Karpas-422 (cell line): ENCODE results near the gene ZBTB11. TPM values are rescaled to one million over a fixed set of nuclear protein-coding genes. Genes with fewer than 3 reads are reported as not detected.
"Not testable (repeated sequence)": the region's sequence is repeated elsewhere in the genome, so short reads cannot be mapped to it uniquely, and the experiment has no call there.

Experiments
- DNase-seq: peaks from one replicate; pipeline ENCODE4 v3.0.0-alpha.2; 2015
- H2AFZ ChIP-seq: fragments of 200-600 bp; sonication (generic); 2 replicates; pipeline ENCODE4 v1.6.1; 2014; ENCODE audit warnings: antibody characterized with exemption, low read length, mixed read lengths
- H3K27ac ChIP-seq: fragments of 200-600 bp; sonication (generic); 2 replicates; pipeline ENCODE4 v1.5.1; 2014; ENCODE audit warnings: mild to moderate bottlenecking, low read length, moderate library complexity
- H3K27me3 ChIP-seq: fragments of 200-600 bp; sonication (generic); 2 replicates; pipeline ENCODE4 v1.6.1; 2014; ENCODE audit warnings: low read length, mixed read lengths
- H3K36me3 ChIP-seq: fragments of 200-600 bp; sonication (generic); 2 replicates; pipeline ENCODE4 v1.6.1; 2014; ENCODE audit warnings: low read length, mixed read lengths; ENCODE audit not compliant: insufficient read depth
- H3K4me1 ChIP-seq: fragments of 200-600 bp; sonication (generic); 2 replicates; pipeline ENCODE4 v1.6.1; 2014; ENCODE audit warnings: mild to moderate bottlenecking, low read length, mixed read lengths
- H3K4me2 ChIP-seq: fragments of 200-600 bp; sonication (generic); 2 replicates; pipeline ENCODE4 v1.6.1; 2014; ENCODE audit warnings: low read length, low read depth, mild to moderate bottlenecking; ENCODE audit not compliant: poor library complexity, severe bottlenecking
- H3K4me3 ChIP-seq: fragments of 200-600 bp; sonication (generic); 2 replicates; pipeline ENCODE4 v1.5.1; 2014; ENCODE audit warnings: mild to moderate bottlenecking, antibody characterized with exemption, low read length, mixed read lengths
- H3K79me2 ChIP-seq: fragments of 200-600 bp; sonication (generic); 2 replicates; pipeline ENCODE4 v1.6.1; 2014; ENCODE audit warnings: mild to moderate bottlenecking, low read length, mixed read lengths
- H3K9ac ChIP-seq: fragments of 200-600 bp; sonication (generic); 2 replicates; pipeline ENCODE4 v1.6.0; 2014; ENCODE audit warnings: low read length
- H3K9me2 ChIP-seq: fragments of 200-600 bp; sonication (generic), shearing (Covaris generic); replicated peaks from 2 replicates; pipeline ENCODE4 v1.6.0; 2014; ENCODE audit warnings: mild to moderate bottlenecking, low read length, moderate library complexity; ENCODE audit not compliant: insufficient read depth
- H3K9me3 ChIP-seq: fragments of 300-700, 200-600 bp; sonication (generic); 2 replicates; pipeline ENCODE4 v1.6.1; 2014; ENCODE audit warnings: low read length, mixed read lengths
- H4K20me1 ChIP-seq: fragments of 200-600 bp; sonication (generic); 2 replicates; pipeline ENCODE4 v1.6.1; 2014; ENCODE audit warnings: mild to moderate bottlenecking, antibody characterized with exemption, low read length, low read depth; ENCODE audit not compliant: insufficient read depth
- total RNA-seq: library from RNA; depleted of rRNA; stranded (reverse); fragments of >200 nt; shearing (Covaris generic); gene quantifications from 2 replicates; pipeline ENCODE4 v1.2.3, GENCODE V29; 2014; ENCODE audit warnings: low replicate concordance

The ZBTB11 gene
- total RNA-seq, 1 experiment from 2014 or later, result 28.9 TPM

DNA sequence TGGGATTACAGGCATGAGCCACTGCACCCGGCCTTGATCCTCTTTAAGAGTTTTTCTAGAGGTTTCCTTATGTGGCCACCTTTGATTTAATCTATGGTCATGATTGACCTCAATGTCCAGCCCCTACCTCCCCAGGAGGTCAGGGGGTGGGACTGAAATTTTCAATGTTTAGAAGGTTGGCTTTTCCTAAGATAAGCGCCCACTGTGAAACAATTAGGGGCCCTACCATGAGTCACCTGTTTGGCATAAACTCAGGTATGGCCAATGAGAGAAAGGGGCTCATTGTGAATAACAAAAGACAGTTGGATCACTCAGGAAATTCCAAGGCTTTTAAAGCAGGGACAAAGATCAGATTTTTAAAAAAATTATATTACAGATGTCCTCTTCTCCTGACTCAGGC lies 51.1 kb downstream of the ZBTB11 start:
- no peaks in the 10 kb centered on the region for H3K9me3 ChIP-seq

DNA sequence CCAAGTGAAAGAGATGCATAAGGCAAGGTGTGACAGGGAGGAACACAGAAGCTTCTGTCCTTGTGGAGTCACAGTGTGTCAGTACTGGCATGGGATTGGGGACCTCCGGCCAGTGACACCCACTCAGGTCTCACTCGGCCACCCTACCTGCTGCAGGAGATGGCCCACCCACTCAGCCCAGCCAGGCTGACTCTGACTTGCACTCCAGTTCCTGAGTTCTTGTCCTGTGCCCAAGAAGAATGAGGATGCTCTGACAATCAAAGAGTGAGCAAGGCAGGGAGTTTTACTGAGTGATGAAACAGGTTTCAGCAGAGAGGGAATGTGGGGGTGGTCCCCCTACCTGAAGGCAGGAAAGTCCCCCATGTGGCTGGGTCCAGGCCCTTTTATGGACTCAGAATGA lies 52.1 kb downstream of the ZBTB11 start:
- no peak for DNase-seq
- Histone ChIP-seq H4K20me1 (no peaks in the 10 kb centered on the region), H3K79me2 (no peaks in the 10 kb centered on the region), H3K9me2 (no peaks in the 10 kb centered on the region), H3K9ac (no peak overlapping the region), H3K4me3 (no peak overlapping the region), H3K4me1 (no peaks in the 10 kb centered on the region), H3K27ac (no peak overlapping the region), H3K27me3 (no peaks in the 10 kb centered on the region), H3K36me3 (no peaks in the 10 kb centered on the region), H3K9me3 (no peaks in the 10 kb centered on the region), H3K4me2 (no peak overlapping the region), H2AFZ (no peak overlapping the region)

More for the DNA sequence above, 51.1 kb downstream of the ZBTB11 start:
- Histone ChIP-seq H3K9me2 (no peaks in the 10 kb centered on the region), H3K27me3 (no peaks in the 10 kb centered on the region), H3K4me2 (no peak overlapping the region), H3K4me1 (no peaks in the 10 kb centered on the region), H2AFZ (no peak overlapping the region), H3K36me3 (no peaks in the 10 kb centered on the region), H3K27ac (no peak overlapping the region), H4K20me1 (no peaks in the 10 kb centered on the region), H3K9ac (no peak overlapping the region), H3K4me3 (no peak overlapping the region), H3K79me2 (no peaks in the 10 kb centered on the region)
- no peak for DNase-seq

DNA sequence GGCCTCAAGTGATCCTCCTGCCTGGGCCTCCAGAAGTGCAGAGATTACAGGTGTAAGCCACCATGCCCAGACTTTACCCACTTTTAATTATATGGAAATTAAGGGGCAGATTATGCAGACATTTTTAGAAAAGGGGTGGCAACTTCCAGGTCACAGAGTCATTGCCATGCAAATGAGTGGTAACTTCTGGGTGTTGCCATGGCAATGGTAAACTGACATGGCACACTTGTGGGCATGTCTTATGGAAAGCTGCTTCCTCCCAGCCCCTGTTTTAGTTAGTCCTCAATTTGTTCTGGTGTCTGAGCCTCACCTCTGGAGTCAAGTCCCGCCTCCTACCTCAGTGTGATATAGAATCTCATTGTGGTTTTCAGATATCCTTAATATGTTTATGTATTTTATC lies 53.3 kb downstream of the ZBTB11 start:
- no peak overlapping the region for H3K27ac ChIP-seq
- H3K4me3 ChIP-seq, result no peak overlapping the region
- DNase-seq, result peak; percentile 51
- no peak overlapping the region for H2AFZ ChIP-seq
- no peaks in the 10 kb centered on the region for H3K4me1 ChIP-seq
- H3K9me3 ChIP-seq, result no peaks in the 10 kb centered on the region
- no peaks in the 10 kb centered on the region for H3K9me2 ChIP-seq
- no peaks in the 10 kb centered on the region for H3K27me3 ChIP-seq
- H3K36me3 ChIP-seq, result no peaks in the 10 kb centered on the region
- H3K4me2 ChIP-seq, result no peak overlapping the region
- H4K20me1 ChIP-seq, result no peaks in the 10 kb centered on the region
- no peaks in the 10 kb centered on the region for H3K79me2 ChIP-seq
- H3K9ac ChIP-seq, result no peak overlapping the region

DNA sequence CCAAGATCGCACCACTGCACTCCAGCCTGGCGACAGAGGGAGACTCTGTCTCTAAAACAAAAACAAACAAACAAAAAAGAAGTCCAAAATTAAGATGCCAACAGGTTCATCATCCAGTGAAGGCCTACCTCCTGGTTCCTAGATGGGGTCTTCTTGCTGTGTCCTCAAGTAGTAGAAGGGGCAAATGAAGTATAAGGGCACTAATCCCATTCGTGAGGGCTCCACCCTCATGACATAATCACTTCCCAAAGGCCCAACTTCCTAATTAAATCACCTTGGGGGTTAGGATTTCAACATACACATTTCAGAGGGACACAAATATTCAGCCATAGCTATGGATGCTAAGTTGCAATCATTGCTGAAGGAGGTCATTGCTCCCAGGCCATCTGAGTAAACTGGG lies 57.2 kb downstream of the ZBTB11 start:
- H4K20me1 ChIP-seq, result no peaks in the 10 kb centered on the region
- DNase-seq, result no peak
- no peaks in the 10 kb centered on the region for H3K9me2 ChIP-seq
- no peak overlapping the region for H3K27ac ChIP-seq
- no peaks in the 10 kb centered on the region for H3K36me3 ChIP-seq
- H3K9ac ChIP-seq, result no peak overlapping the region
- H3K9me3 ChIP-seq, result no peaks in the 10 kb centered on the region
- no peak overlapping the region for H3K4me3 ChIP-seq
- H2AFZ ChIP-seq, result no peak overlapping the region
- no peaks in the 10 kb centered on the region for H3K79me2 ChIP-seq
- no peak overlapping the region for H3K4me2 ChIP-seq
- H3K27me3 ChIP-seq, result no peaks in the 10 kb centered on the region
- no peaks in the 10 kb centered on the region for H3K4me1 ChIP-seq

DNA sequence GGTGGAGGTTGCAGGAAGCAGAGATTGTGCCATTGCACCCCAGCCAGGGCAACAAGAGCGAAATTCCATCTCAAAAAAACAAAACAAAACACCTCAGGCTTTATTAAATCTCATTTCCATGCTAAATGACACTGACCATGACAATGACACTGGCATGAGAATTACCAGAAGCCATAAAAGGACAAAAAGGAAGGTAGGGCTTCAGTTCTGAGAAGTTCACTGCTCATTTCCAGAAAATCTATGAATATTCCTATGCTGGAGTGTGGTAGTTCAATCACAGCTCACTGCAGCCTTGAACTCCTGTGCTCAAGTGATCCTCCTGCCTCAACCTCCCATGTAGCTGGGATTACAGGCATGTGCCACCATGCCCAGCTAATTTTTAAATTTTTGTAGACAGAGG lies 58.2 kb downstream of the ZBTB11 start:
- Histone ChIP-seq H3K4me1 (no peaks in the 10 kb centered on the region), H3K9ac (no peak overlapping the region), H3K27me3 (no peaks in the 10 kb centered on the region), H3K4me2 (no peak overlapping the region), H3K79me2 (no peaks in the 10 kb centered on the region), H3K9me2 (no peaks in the 10 kb centered on the region), H3K4me3 (no peak overlapping the region), H3K27ac (no peak overlapping the region), H2AFZ (no peak overlapping the region), H3K9me3 (no peaks in the 10 kb centered on the region), H4K20me1 (no peaks in the 10 kb centered on the region), H3K36me3 (no peaks in the 10 kb centered on the region)
- no peak for DNase-seq

GRCh38 chr3:101617478-101617877 lies 59.5 kb downstream of the ZBTB11 start:
- DNase-seq, result no peak
- no peak overlapping the region for H3K9ac ChIP-seq

DNA sequence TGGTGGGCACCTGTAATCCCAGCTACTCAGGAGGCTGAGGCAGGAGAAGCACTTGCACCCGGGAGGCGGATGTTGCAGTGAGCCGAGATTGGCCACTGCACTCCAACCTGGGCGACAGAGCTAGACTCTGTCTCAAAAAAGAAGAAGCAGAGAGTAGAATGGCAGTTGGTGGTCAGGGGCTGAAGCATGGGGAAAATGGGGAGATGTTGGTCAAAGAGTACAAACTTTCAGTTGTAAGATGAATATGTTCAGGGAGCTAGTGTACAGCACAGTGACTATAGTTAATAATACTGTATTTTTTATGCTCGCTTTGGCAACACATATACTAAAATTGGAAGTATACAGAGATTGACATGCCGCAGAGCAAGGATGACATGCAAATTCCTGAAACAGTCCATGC lies 61.4 kb downstream of the ZBTB11 start:
- Histone ChIP-seq H3K4me1 (peaks cover 3% of the 10 kb centered on the region; the same call in 1 of the 2 replicates), H3K79me2 (no peaks in the 10 kb centered on the region), H2AFZ (no peak overlapping the region), H3K9me2 (no peaks in the 10 kb centered on the region), H4K20me1 (no peaks in the 10 kb centered on the region), H3K36me3 (no peaks in the 10 kb centered on the region), H3K27me3 (no peaks in the 10 kb centered on the region), H3K27ac (no peak overlapping the region), H3K9me3 (no peaks in the 10 kb centered on the region), H3K9ac (no peak overlapping the region), H3K4me2 (no peak overlapping the region), H3K4me3 (no peak overlapping the region)
- no peak for DNase-seq

More at GRCh38 chr3:101617478-101617877, 59.5 kb downstream of the ZBTB11 start:
- H3K4me2 ChIP-seq, result no peak overlapping the region
- no peaks in the 10 kb centered on the region for H3K36me3 ChIP-seq
- H3K27ac ChIP-seq, result no peak overlapping the region
- no peaks in the 10 kb centered on the region for H3K79me2 ChIP-seq
- no peaks in the 10 kb centered on the region for H3K9me3 ChIP-seq
- H3K4me3 ChIP-seq, result no peak overlapping the region
- H4K20me1 ChIP-seq, result no peaks in the 10 kb centered on the region
- peaks cover 3% of the 10 kb centered on the region; the same call in 1 of the 2 replicates for H3K4me1 ChIP-seq
- no peaks in the 10 kb centered on the region for H3K9me2 ChIP-seq
- no peaks in the 10 kb centered on the region for H3K27me3 ChIP-seq
- no peak overlapping the region for H2AFZ ChIP-seq

DNA sequence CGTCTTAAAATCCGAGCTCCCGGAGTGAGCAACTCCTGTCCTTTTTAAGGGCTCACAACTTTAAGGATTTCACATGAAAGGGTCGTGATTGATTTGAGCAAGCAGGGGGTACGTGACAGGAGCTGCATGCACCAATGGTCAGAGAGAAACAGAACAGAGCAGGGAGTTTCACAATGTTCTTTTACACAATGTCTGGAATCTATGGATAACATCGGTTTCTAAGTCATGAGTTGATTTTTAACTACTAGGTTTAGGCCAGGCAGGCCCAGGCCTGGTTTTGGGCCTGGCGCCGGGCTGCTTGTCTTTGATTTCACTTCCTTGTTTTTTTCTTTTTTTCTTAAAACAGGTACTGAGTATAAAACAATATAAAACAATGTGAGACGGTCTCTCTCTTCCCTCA lies 63.9 kb downstream of the ZBTB11 start:
- not testable (repeated sequence) for H3K9ac ChIP-seq, H3K4me3 ChIP-seq, H4K20me1 ChIP-seq, H3K9me3 ChIP-seq, H3K4me2 ChIP-seq, H3K9me2 ChIP-seq, DNase-seq, H2AFZ ChIP-seq, H3K4me1 ChIP-seq, H3K36me3 ChIP-seq, H3K27me3 ChIP-seq, H3K27ac ChIP-seq, H3K79me2 ChIP-seq

DNA sequence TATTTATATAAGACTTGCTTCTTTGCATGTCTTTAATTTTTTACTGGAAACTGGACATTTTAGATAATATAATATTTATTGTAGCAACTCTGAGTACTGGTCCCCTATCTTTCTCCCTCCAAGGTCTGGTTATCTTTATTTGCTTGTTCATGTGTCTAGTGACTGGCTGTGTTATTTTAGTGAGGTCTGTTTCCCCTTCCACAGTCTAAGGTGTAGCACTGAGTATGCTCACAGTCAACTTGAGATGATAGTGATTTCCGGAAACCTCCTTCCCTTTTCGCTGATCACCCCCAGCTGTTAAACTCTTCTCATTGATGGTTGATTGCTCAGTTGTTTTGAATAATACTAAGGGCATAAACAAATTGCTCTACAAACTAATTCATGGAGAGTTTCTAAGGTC lies 65.9 kb downstream of the ZBTB11 start:
- no peak overlapping the region for H2AFZ ChIP-seq
- DNase-seq, result no peak
- H3K27me3 ChIP-seq, result no peaks in the 10 kb centered on the region

More for the DNA sequence above, 65.9 kb downstream of the ZBTB11 start:
- no peaks in the 10 kb centered on the region for H4K20me1 ChIP-seq
- no peaks in the 10 kb centered on the region for H3K36me3 ChIP-seq
- H3K9me3 ChIP-seq, result no peaks in the 10 kb centered on the region
- peaks cover 3% of the 10 kb centered on the region; the same call in 1 of the 2 replicates for H3K4me1 ChIP-seq
- H3K79me2 ChIP-seq, result no peaks in the 10 kb centered on the region
- no peak overlapping the region for H3K4me2 ChIP-seq
- no peak overlapping the region for H3K27ac ChIP-seq
- no peaks in the 10 kb centered on the region for H3K9me2 ChIP-seq
- no peak overlapping the region for H3K9ac ChIP-seq
- no peak overlapping the region for H3K4me3 ChIP-seq
